ENCODE measurements around the gene ZNF688.

DNA sequence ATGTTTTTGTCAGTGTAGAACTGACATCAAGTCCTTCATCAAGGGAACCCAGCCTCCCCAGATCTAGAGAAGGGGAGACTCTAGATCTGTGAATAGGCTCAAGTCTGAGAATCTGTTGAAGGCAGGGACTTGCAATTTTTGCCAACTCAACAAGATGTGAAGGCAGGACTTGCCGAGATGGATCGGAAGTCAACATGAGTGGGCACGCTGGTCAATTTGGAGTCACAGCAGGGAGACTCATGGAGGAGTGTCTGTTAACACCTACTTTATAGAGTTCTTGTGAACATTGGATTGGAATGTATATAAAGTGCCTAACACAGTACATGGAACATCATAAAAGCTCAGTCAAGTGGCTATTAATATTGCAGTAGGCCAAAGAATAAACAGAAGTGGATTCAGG is 28.7 kb upstream of the ZNF688 start:
- TF ChIP-seq, protein P1, sequence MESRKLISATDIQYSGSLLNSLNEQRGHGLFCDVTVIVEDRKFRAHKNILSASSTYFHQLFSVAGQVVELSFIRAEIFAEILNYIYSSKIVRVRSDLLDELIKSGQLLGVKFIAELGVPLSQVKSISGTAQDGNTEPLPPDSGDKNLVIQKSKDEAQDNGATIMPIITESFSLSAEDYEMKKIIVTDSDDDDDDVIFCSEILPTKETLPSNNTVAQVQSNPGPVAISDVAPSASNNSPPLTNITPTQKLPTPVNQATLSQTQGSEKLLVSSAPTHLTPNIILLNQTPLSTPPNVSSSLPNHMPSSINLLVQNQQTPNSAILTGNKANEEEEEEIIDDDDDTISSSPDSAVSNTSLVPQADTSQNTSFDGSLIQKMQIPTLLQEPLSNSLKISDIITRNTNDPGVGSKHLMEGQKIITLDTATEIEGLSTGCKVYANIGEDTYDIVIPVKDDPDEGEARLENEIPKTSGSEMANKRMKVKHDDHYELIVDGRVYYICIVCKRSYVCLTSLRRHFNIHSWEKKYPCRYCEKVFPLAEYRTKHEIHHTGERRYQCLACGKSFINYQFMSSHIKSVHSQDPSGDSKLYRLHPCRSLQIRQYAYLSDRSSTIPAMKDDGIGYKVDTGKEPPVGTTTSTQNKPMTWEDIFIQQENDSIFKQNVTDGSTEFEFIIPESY (IDR thresholded peaks at IDR 0.05; ENCODE audit: extremely low read depth, insufficient replicate concordance, low read length), result no peak
- TF ChIP-seq, protein P2, sequence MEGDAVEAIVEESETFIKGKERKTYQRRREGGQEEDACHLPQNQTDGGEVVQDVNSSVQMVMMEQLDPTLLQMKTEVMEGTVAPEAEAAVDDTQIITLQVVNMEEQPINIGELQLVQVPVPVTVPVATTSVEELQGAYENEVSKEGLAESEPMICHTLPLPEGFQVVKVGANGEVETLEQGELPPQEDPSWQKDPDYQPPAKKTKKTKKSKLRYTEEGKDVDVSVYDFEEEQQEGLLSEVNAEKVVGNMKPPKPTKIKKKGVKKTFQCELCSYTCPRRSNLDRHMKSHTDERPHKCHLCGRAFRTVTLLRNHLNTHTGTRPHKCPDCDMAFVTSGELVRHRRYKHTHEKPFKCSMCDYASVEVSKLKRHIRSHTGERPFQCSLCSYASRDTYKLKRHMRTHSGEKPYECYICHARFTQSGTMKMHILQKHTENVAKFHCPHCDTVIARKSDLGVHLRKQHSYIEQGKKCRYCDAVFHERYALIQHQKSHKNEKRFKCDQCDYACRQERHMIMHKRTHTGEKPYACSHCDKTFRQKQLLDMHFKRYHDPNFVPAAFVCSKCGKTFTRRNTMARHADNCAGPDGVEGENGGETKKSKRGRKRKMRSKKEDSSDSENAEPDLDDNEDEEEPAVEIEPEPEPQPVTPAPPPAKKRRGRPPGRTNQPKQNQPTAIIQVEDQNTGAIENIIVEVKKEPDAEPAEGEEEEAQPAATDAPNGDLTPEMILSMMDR (IDR thresholded peaks at IDR 0.05 in 2 of 3, conservative IDR thresholded peaks at IDR 0.05 in 1 of 3; ENCODE audit: borderline replicate concordance in 1 of 3, insufficient read depth in 1 of 3, low read depth in 2 of 3, low read length in 2 of 3), result no peak
- TF ChIP-seq YY1 (IDR thresholded peaks at IDR 0.05; ENCODE audit: extremely low read depth, insufficient replicate concordance, low read depth, low read length), result no peak
- TF ChIP-seq, protein P3, sequence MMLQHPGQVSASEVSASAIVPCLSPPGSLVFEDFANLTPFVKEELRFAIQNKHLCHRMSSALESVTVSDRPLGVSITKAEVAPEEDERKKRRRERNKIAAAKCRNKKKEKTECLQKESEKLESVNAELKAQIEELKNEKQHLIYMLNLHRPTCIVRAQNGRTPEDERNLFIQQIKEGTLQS (IDR thresholded peaks at IDR 0.05), result no peak
- no peak for TF ChIP-seq POLR2AphosphoS5 (IDR thresholded peaks at IDR 0.05; ENCODE audit: low read depth, low read length)
- no peak for TF ChIP-seq EZH2 (IDR thresholded peaks at IDR 0.05)
- TF ChIP-seq POLR2A (IDR thresholded peaks at IDR 0.05; ENCODE audit: borderline replicate concordance, extremely low read depth, insufficient read depth, insufficient read length), result no peak
- no peak for TF ChIP-seq EZH2phosphoT487 (IDR thresholded peaks at IDR 0.05; ENCODE audit: borderline replicate concordance)
- TF ChIP-seq RAD21 (IDR thresholded peaks at IDR 0.05; ENCODE audit: low read depth), result no peak
- TF ChIP-seq, protein P4, sequence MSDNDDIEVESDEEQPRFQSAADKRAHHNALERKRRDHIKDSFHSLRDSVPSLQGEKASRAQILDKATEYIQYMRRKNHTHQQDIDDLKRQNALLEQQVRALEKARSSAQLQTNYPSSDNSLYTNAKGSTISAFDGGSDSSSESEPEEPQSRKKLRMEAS (IDR thresholded peaks at IDR 0.05), result no peak
- TF ChIP-seq ZNF274 (IDR thresholded peaks at IDR 0.05; ENCODE audit: low read depth, low read length), result no peak

Data from HCT116 (cell line).